B cell (primary cell): ENCODE measurements around the gene WASF2. TPM values are rescaled to one million over a fixed set of nuclear protein-coding genes. Genes with fewer than 3 reads are reported as not detected.

Experiments used
- ATAC-seq: fragments of 200-7000 bp; cut with Tn5 transposase; one replicate; pipeline ENCODE4 v1.10.0; 2021; ENCODE audit warnings: low read depth, mild to moderate bottlenecking, moderate number of reproducible peaks, moderate library complexity
- CTCF ChIA-PET: fragments of 350-600 bp; sonication (Branson Sonifier 250); formaldehyde crosslinking; loops from one replicate; lab custom pipeline; 2021; ENCODE audit warnings: antibody characterized with exemption, inconsistent platforms; lab: Charles Lee
- POLR2A ChIA-PET: fragments of 350-600 bp; sonication (Branson Sonifier 250); formaldehyde crosslinking; loops from one replicate; lab custom pipeline; 2021; ENCODE audit warnings: antibody characterized with exemption; lab: Charles Lee
- DNase-seq: peaks from one replicate; pipeline ENCODE4 v3.0.0; 2013
- H2AFZ ChIP-seq: 2 replicates; pipeline ENCODE4 v1.6.1; 2012; ENCODE audit warnings: mild to moderate bottlenecking, low read depth, low read length; ENCODE audit not compliant: insufficient read depth, poor library complexity, severe bottlenecking
- H3K27ac ChIP-seq, 2 donors: 1 replicate in 1 of 2; 2 replicates in 1 of 2; pipeline ENCODE4 v1.5.1; 2012 to 2013; ENCODE audit warnings: low read length in 2 of 2, mild to moderate bottlenecking in 2 of 2, moderate library complexity in 1 of 2
- H3K27me3 ChIP-seq, 4 experiments: fragments of 200-600 bp in 1 of 4; sonication (generic) in 1 of 4; replicated peaks in 1 of 4; 1 replicate in 2 of 4; 2 replicates in 2 of 4; pipeline versions ENCODE4 v1.6.1 to v1.7.0; 2013 to 2016; ENCODE audit warnings: low read length in 3 of 4, mild to moderate bottlenecking in 2 of 4, mixed read lengths in 1 of 4, moderate library complexity in 1 of 4; ENCODE audit not compliant: insufficient read depth in 4 of 4, control insufficient read depth in 3 of 4; ENCODE audit errors: control extremely low read depth in 1 of 4
- H3K36me3 ChIP-seq, 2 experiments: replicated peaks in 1 of 2; 1 replicate in 1 of 2; 2 replicates in 1 of 2; pipeline versions ENCODE4 v1.6.1 to v1.7.1; 2013; ENCODE audit warnings: low read length in 1 of 2; ENCODE audit not compliant: insufficient read depth in 2 of 2, control insufficient read depth in 1 of 2; ENCODE audit errors: control extremely low read depth in 1 of 2, extremely low read depth in 1 of 2
- H3K4me1 ChIP-seq, 2 donors: fragments of 200-600 bp in 1 of 2; sonication (generic) in 1 of 2; 1 replicate in 1 of 2; 2 replicates in 1 of 2; pipeline versions ENCODE4 v1.5.1 to v1.6.1; 2013 to 2017; ENCODE audit warnings: low read length in 2 of 2; ENCODE audit not compliant: control insufficient read depth in 2 of 2, insufficient read depth in 2 of 2
- H3K4me2 ChIP-seq: replicated peaks from 2 replicates; pipeline ENCODE3; 2012; ENCODE audit warnings: mild to moderate bottlenecking, low read depth, low read length; ENCODE audit not compliant: poor library complexity, severe bottlenecking
- H3K4me3 ChIP-seq, 5 experiments: fragments of 200-600 bp in 1 of 5; sonication (generic) in 1 of 5; 1 replicate in 3 of 5; 2 replicates in 2 of 5; pipeline versions ENCODE4 v1.5.1 to v1.7.0; 2011 to 2016; ENCODE audit warnings: low read length in 4 of 5, mild to moderate bottlenecking in 4 of 5, low read depth in 2 of 5, control low read depth in 1 of 5, moderate library complexity in 1 of 5; ENCODE audit not compliant: insufficient read depth in 1 of 5; ENCODE audit errors: control extremely low read depth in 1 of 5, extremely low read depth in 1 of 5
- H3K79me2 ChIP-seq: fragments of 200-600 bp; sonication (generic); one replicate; pipeline ENCODE4 v1.6.0; 2016; ENCODE audit warnings: low read length; ENCODE audit not compliant: control insufficient read depth, insufficient read depth
- H3K9ac ChIP-seq: fragments of 200-600 bp; sonication (generic); 2 replicates; pipeline ENCODE4 v1.6.1; 2017; ENCODE audit warnings: mild to moderate bottlenecking, low read length, moderate library complexity
- H3K9me3 ChIP-seq, 3 donors: one replicate each; pipeline versions ENCODE4 v1.6.1 to v1.7.1; 2013; ENCODE audit warnings: low read length in 2 of 3; ENCODE audit not compliant: control insufficient read depth in 2 of 3, insufficient read depth in 1 of 3; ENCODE audit errors: control extremely low read depth in 1 of 3
- H4K20me1 ChIP-seq: 2 replicates; pipeline ENCODE4 v1.6.0; 2012; ENCODE audit warnings: mild to moderate bottlenecking, low read length; ENCODE audit not compliant: insufficient read depth, control insufficient read depth, poor library complexity, severe bottlenecking
- H3K27ac Mint-ChIP-seq: one replicate; pipeline ENCODE4 v1.8.0; 2021; ENCODE audit warnings: mixed read lengths
- H3K27me3 Mint-ChIP-seq: one replicate; pipeline ENCODE4 v1.8.0; 2021; ENCODE audit warnings: mixed read lengths
- H3K4me1 Mint-ChIP-seq: one replicate; pipeline ENCODE4 v1.8.0; 2021; ENCODE audit warnings: mixed read lengths
- H3K4me3 Mint-ChIP-seq: one replicate; pipeline ENCODE4 v1.8.0; 2021; ENCODE audit warnings: mixed read lengths
- H3K9me3 Mint-ChIP-seq: one replicate; pipeline ENCODE4 v1.8.0; 2022; ENCODE audit warnings: mixed read lengths; ENCODE audit not compliant: insufficient read depth
- EZH2 ChIP-seq: IDR thresholded peaks from 2 replicates; pipeline ENCODE4 v1.6.1; 2012; ENCODE audit warnings: borderline replicate concordance, low read depth, mild to moderate bottlenecking, moderate library complexity, low read length; ENCODE audit not compliant: insufficient read depth, poor library complexity, severe bottlenecking
- WGBS: methylation state at CpG from one replicate; pipeline ENCODE4 v1.1.5; 2013; ENCODE audit warnings: missing lambda C conversion rate; ENCODE audit not compliant: insufficient coverage; 5-methylcytosine and 5-hydroxymethylcytosine counted together
- intact Hi-C: fragments of 100-400 bp; cut with micrococcal nuclease; formaldehyde crosslinking; loops from one replicate; pipeline ENCODE4 v1.10.0; 2022
- polyA plus RNA-seq: library from polyadenylated mRNA; depleted of rRNA; stranded (reverse); fragments of >200 nt; gene quantifications from 2 replicates; pipeline ENCODE4 v1.2.3, GENCODE V29; 2012
- total RNA-seq, 2 donors: library from RNA; stranded (reverse); fragments of 120-200 nt in 1 of 2; gene quantifications; 1 replicate in 1 of 2; 2 replicates in 1 of 2; pipeline versions ENCODE4 v1.2.3 to v1.2.4, GENCODE V29; 2013 to 2022
- TF ChIP-seq, protein P1 (sequence below): fragments of 200-600 bp; IDR thresholded peaks from one replicate; pipeline ENCODE4 v1.8.0; 2022; ENCODE audit warnings: antibody characterized with exemption, mild to moderate bottlenecking

The WASF2 gene
- total and polyA plus RNA-seq, 2 donors (not counting 1 experiment from before 2014, with no cell fraction given): 67.4 to 169 TPM

DNA sequence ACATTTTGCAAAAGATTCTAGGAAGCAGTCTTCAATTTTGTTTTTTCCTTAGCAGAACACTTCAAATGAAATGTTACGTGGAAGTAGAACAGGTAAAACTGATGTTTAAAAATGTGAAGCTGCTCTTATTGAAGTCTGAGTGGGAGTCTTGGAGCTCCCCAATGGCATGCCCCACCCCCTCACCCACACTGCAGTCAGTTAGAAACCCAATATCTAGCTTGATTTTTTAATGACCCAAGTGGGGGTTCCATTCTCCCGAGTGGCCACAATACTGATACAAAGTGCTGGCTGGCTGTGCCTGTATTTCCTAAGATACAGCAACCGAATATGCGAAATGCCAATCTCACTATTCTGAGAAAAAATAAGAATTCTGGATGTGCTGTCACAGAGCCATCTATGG lies 66.3 kb downstream of the WASF2 start:
- H3K27ac Mint-ChIP-seq: no peak overlapping the region
- H3K79me2 ChIP-seq: peaks cover 98% of the 10 kb centered on the region
- H3K9me3 Mint-ChIP-seq: no peaks in the 10 kb centered on the region
- H3K4me1 Mint-ChIP-seq: peaks cover 62% of the 10 kb centered on the region
- TF ChIP-seq, protein P1, sequence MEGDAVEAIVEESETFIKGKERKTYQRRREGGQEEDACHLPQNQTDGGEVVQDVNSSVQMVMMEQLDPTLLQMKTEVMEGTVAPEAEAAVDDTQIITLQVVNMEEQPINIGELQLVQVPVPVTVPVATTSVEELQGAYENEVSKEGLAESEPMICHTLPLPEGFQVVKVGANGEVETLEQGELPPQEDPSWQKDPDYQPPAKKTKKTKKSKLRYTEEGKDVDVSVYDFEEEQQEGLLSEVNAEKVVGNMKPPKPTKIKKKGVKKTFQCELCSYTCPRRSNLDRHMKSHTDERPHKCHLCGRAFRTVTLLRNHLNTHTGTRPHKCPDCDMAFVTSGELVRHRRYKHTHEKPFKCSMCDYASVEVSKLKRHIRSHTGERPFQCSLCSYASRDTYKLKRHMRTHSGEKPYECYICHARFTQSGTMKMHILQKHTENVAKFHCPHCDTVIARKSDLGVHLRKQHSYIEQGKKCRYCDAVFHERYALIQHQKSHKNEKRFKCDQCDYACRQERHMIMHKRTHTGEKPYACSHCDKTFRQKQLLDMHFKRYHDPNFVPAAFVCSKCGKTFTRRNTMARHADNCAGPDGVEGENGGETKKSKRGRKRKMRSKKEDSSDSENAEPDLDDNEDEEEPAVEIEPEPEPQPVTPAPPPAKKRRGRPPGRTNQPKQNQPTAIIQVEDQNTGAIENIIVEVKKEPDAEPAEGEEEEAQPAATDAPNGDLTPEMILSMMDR: no peak
- no peak for TF ChIP-seq EZH2
- ATAC-seq (no peak), DNase-seq (no peak)
- no peak overlapping the region for H3K4me2 ChIP-seq
- no peak overlapping the region for H2AFZ ChIP-seq
- no peaks in the 10 kb centered on the region for H3K9me3 ChIP-seq
- H3K4me1 ChIP-seq: peaks cover 42 to 56% of the 10 kb centered on the region in 2 donors
- H3K4me3 Mint-ChIP-seq: no peak overlapping the region
- ChIA-PET CTCF (interaction anchor here (0.7 to 7.5 kb wide), 8 partner anchors 8 to 204 kb away, joined by 3 to 60 read pairs (median 4); no protein-coding TSS in a partner anchor), POLR2A (interaction anchor here (0.7 kb wide), 2 partner anchors 63 to 413 kb away, joined by 3 to 5 read pairs; no protein-coding TSS in a partner anchor)
- no peak overlapping the region for H3K4me3 ChIP-seq
- no peak overlapping the region for H3K9ac ChIP-seq
- intact Hi-C loops: no loop called here
- 100% methylated on average over 2 of the region's 4 CpGs for whole genome bisulfite sequencing
- no peaks in the 10 kb centered on the region for H3K27me3 ChIP-seq
- peaks cover 0 to 54% of the 10 kb centered on the region in 2 experiments for H3K36me3 ChIP-seq
- H3K27ac ChIP-seq: peak overlapping the region in 1 of 2 donors; percentile 46
- no peaks in the 10 kb centered on the region for H3K27me3 Mint-ChIP-seq
- peaks cover 79% of the 10 kb centered on the region for H4K20me1 ChIP-seq
